MM.1S (cell line): ENCODE measurements around the gene RBMS2.

ENCODE experiments used
- CTCF ChIP-seq: fragments of 300-600 bp; sonication (generic); IDR thresholded peaks from 2 replicates; pipeline ENCODE4 v1.5.1; 2016; ENCODE audit warnings: antibody characterized with exemption, low read length, mixed read lengths
- EZH2 ChIP-seq: fragments of 300-600 bp; sonication (generic); optimal IDR thresholded peaks from 2 replicates; pipeline ENCODE3; 2017; ENCODE audit warnings: low read depth, mild to moderate bottlenecking, antibody characterized with exemption, low read length, mixed read lengths

- TF ChIP-seq CTCF (no peak), EZH2 (no peak)
Measured at GRCh38 chr12:56522411-56523193, 982 bp downstream of the RBMS2 start.
